ENCODE data around the gene DCDC2C.
"Not testable (repeated sequence)": the region's sequence is repeated elsewhere in the genome, so short reads cannot be mapped to it uniquely, and the experiment has no call there.

The DCDC2C gene, protein sequence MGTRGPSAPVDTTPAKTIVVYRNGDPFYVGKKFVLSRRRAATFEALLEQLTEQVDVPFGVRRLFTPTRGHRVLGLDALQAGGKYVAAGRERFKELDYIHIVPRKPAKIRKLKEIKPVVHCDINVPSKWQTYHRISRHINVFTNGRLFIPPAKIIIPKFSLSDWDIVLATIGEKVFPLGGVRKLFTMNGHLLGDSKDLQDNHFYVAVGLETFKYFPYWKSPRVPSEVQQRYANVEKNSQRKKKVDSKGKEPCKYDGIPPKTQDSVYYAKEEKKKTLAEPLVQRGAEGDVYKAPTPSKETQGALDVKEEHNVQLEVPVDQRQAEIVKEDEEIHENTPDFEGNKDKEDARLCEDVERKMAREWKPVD

DNA sequence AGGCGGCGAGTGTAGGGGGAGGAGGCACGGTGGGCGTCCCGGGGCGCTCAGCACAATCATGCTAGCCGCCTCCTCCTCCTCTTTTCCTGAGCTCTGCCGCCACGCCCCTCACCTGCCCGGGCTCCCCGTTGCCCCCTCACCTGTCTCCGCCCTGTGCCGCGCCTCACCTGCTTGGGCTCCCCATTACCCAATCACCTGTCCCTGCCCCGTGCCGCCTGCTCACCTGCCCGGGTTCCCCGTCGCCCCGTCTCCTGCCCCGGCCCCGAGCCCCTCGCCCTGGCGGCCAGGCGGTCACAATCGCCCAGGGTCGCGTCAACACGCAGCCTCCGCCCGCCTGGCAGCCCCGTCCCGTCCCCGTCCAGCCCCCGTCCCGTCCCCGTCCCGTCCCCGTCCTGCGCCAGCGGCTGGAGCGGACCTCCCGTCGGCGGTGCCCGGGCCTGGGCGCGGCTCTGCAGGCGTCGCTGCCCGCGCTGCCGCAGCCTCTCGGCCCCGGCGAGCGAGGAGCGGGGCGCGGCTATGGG lies at the start of gene DCDC2C:
Gene DCDC2C, plus strand, starts transcription at position 340 of the 521 bp plus-strand sequence. Its CDS starts 177 bp downstream, at position 517.
- no peak for DNase-seq (ENCODE audit: low spot score)

DNA sequence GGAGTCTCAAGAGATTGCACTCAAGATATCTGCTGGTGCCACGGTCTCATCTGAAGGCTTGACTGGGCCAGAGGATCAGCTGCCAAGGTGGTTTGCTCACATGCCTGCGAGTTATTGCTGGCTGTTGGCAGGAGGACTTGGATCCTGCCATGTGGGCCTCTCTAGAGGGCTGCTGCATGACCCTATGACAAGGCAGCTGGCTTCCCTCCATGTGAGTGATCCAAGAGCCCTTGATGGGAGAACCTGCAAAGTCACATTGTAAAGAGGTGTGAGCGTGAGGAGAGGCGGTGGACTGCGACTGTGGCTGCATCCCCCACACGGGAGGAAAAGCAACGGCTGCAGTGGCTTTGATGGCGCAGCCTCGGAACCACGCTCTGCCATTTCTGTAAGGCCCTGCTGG lies 49.4 kb upstream of the DCDC2C start:
- DNase-seq (ENCODE audit: low spot score), result no peak

DNA sequence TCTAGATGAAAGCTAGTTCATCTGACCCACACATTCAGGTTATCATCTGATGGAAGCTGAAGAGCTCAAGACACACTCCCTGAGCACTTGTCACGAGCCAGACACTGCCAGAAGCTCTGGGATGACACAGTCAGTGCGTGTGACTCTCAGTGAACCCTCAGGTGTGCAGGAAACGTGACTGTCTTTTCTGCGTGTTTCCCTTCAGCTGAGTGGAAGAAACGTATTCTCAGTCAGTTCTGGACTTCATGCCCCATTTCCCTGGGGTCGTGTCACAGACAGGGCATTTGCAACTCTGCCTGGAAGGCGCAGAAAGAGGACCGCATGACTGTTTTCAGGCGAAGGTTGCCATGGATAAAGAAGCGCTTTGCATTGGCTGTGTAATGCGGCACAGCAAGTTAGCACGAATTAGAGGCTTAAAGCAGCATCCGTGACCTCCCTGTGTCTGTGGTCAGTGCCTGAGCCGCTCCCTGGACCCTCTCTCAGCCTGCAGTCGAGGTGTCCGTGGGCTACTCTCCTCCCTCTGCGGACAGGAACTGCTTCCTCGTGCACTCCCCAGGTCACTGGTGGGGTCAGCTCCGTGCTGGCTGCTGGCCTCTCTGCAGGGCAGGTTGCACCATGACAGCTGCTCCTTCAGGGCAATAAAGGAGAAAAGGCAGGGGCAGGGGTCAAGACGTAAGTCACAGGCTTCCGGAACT lies 48.7 kb upstream of the DCDC2C start:
- no peak for DNase-seq (ENCODE audit: low spot score)

DNA sequence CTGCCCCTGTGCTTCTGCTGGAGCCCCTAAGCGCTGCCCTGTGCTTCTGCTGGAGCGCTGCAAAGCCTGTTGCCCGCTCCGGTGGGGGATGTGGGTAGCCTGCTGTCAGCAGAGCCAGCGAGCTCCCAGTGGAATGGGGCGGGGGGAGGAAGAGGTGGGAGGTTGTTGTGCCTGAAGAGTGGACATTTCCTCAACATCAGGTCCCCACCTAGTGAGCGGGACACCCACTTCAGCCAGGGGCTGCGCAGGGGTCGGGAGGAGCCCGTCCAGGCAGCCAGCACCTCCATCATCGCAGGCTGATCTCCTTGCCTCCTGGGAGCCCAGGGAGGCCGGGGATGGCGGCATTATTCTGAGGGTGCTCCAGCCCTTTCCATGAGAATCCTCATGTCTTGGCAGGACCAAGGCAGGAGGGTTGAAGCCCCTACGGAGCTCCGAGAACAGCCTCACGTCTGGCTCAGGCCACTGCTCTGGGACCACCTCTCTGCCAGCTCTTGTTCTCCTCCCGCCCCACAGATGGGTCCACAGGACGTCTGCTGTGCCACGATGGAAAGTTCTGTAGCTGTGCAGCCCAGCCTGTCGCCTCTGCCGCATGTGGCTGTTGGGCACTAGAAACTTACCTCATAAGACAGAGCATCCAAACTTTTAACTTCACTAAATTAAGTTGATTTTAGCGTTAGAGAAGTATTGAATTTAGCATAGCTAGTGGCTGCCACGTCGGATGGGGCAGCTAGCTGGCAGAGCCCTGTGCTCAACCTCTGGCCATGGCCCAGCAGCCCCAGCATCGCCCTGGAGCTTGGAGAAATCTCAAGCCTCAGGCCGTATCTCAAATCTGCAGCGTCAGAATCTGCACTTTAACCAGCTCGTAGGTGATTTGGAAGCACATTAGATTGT lies 47.3 kb upstream of the DCDC2C start:
- DNase-seq (ENCODE audit: low spot score), result no peak

DNA sequence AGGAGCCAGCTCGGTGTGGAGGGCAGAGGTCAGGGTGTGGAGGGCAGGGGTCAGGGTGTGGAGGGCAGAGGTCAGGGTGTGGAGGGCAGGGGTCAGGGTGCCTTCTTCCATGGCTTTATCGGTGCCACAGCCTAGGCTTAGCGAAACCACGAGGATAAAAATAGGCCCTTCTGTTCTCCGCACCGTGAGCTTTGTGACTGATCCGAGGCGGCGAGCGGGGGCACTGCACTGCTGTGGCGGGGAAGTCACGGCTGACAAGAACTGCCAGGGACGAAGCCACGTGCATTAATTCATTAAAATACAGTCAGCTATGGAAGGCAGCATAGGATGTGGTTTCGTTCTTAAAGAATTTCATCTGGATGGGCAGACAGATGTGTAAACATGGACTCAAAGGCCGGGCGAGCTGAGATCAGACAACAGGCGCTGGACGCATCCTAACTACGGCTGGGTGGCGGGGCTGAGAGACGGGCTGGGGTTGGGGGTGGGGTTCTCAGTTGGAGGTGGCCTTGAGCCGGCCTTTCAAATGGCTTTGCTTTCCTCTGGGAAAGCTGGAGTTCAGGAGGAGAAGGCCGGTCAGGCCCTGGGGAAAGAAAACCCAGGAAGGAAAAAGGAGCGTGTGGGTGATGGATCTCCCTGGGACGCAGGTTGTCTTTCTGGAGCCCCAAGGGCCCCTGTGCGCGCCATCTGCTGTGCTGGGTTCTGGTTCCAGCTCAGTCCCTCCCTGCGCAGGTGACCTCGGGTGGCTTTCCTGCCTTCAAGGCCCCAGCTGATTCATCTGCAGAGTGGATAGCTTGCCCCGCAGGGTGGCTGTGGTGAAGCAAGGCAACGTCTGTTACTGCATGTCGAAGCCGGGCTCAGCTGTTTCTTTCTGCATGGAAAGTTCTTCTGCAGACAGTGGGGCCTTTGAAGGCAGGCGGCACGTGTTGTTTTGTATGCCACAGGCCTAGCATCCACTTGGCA lies 46.3 kb upstream of the DCDC2C start:
- DNase-seq (ENCODE audit: low spot score), result no peak

DNA sequence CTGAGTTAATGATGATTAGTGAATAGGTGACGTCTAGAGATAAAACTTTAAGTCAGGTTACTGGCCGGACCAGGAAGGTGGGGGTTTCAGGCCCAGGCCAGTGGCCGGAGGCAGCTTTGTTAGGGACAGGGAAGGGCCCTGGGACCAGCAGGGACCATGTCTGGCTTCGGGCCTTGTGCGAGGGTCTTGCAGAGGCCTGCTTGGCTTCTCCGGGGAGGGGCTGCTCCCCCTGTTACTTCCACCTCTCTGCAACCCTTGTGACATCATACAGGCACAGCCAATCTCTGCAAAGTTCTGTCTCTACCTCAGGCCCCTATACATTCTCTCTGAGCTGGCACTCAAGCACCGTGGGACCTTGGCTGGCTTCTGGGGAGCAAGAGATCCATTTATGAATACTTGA lies 45.5 kb upstream of the DCDC2C start, which contains the start of gene ALLC:
Gene ALLC, plus strand, starts transcription at position 320 of the 400 bp plus-strand sequence. CDS start 12,958 bp downstream, outside the sequence.
- no peak for DNase-seq (ENCODE audit: low spot score)

DNA sequence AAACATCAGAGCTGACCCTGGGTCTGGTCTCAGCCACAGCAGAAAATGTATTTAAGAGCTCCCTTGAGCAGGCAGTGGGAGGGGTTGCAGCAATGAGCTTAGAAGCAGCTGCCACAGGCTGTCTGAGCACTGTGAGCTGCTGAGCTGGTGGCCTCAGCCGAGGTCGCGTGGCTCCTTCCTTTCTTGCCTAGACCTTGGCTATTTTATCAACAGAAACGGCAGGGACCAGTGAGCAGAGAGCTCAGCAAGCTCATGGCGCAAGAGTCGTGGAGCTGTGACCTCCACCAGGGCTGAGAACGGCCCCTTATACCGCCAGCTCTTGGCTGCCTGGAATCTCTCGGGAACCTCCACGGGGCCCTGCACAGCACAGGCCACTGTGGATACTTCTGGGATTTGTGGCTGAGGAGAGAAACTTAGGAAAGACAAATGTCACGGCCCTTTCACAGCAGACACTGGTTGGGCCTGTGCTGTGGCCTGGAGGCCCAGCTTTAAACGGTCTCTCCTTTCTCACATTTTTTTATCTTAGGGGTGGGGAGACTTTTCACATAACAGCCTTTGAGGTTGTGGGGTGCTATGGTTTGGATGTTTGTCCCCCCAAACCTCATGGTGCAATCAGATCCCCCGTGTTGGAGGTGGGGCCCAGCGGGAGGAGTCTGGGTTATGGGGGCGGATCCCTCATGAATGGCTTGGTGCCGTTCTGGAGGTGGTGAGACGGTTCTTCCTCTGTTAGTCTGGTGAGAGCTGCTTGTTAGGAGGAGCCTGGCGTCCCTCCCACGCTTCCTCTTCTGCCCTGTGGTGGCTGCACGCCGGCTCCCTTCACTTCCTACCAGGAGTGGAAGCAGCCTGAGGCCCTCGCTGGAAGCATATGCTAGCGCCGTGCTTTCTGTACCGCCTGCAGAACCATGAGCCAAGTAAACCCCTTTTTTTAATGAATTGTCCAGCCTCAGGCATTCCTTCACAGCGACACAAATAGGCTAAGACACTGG lies 43.6 kb upstream of the DCDC2C start:
- DNase-seq (ENCODE audit: low spot score), result no peak

DNA sequence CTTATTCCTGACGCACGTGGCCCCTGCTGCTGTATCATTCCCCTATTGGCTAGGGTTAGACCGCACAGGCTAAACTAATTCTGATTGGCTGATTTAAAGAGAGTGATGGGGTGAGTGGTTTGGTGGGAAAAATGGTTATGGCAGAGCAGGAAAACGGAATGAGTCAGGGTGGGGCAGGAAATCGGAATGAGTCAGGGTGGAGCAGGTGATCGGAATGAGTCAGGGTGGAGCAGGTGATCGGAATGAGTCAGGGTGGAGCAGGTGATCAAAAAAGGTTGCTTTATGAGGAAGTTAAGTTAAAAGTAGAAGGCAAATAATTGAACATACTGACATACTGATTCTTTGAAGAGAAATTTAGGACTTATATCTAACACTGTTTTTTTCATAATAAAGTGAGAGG lies 42.7 kb upstream of the DCDC2C start:
- not testable (repeated sequence) for DNase-seq (ENCODE audit: low spot score)

DNA sequence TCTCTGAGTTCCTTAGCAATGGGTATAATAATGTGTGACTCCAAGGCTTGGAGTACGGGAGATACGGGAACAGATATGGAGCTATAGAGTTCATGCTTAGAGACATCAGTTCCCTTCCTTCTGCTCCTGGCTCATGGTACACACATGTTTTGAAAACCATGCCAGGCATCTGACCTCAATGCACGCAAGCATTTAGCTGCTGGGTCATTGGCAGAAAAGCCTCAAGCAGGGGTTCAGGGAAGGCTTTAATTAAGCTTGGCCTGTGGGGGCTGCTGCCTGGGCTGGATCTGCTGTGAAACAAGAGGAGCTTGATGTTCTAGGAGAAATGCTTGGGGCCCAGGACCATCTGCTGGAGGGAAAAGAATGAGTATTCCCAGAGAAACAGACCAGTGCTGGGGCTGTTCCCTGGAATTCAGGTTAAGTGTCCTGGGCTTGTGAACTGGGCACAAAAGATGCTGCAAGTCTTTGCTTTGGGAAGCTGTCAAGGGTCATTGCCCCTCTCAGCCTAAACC lies 42.2 kb upstream of the DCDC2C start:
- no peak for DNase-seq (ENCODE audit: low spot score)

DNA sequence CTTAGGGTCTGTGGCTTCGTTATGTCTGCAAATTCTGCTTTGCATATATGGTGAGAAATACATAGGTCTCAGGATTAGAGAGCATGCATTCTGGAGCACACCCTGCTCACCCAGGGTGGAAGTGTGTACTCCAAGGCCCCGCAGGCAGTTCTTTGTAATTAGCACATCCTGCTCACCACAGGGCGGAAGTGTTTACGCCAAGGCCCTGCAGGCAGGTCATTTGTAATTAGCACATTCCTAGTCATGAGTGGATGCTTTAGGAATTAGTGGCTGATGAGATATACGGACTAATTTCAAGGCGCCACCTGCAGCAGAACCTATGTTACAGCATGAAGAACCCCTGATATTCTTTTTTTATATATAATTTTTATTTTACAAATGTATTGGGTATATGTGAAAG lies 41.1 kb upstream of the DCDC2C start:
- no peak for DNase-seq (ENCODE audit: low spot score)

DNA sequence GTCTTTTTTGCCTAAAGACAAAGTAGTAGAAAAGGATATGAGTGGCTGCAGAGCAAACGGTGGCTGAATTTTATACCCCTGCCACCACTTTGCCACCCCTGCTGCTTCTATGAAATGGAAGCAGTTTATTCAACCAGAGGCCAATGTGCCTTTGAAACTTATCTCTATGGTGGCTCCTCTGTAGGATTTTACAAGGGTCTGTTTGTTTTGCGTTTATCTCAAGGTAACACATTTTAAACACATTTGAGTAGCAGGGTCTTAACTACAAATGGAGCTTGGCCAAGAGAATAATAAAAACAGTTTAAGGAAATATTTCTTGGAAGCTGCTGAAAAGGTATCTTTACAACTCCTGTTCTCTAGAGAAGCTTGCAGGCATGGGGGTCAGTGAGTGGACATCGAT lies 39.3 kb upstream of the DCDC2C start:
- DNase-seq (ENCODE audit: low spot score), result no peak

DNA sequence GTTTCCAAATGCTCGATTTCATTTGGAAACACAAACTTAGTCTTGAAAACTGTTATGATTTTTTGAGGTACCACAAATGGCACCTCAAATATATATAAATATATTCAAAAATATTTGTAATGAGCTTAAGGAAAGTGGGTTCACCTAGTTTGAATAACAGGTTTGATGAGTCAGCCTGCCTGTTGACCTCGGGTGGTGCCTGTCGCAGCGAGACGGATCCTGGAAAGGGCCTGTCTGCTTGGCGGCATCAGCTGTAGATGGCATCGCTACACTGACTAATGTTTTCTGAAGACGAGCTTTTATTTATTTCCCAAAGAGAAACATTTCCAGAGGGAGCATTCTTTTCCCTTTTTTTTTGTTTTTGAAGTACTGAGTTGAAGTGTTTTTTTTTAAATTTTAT lies 38.5 kb upstream of the DCDC2C start:
- no peak for DNase-seq (ENCODE audit: low spot score)

DNA sequence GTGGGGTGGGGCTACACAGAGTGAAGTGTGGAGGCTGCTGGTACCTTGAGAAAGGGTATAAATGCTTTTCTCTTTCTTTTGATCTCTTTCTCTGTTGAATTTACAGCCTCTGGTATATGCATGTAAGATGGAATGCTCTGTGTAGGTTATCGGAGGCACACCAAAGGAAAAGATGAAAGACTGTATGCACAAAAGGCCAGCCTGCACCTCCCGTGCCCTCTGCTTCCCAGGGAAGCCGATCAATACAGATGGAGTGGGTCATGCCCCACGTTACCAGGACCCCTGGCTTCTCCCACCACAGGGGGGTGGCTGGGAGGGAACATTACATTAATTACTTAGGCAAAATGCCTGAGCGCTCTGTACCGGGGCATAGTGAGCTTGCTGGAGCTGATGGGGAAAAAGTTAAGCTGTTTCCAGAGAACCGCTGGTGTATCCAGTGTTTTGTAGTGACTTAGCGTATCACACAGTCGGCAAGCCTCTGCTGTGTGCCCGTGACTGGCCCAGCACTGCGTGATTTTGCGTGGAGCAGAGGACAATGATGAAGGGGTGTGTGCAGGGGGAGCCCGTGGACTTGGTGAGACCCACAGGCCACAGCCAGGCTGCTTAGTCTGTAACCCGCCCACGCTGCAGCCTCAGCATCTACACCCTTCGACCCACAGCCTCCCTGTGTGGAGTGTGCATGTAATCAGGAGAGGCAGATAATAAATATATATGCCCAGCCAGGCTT lies 37.3 kb upstream of the DCDC2C start:
- DNase-seq (ENCODE audit: low spot score), result no peak

DNA sequence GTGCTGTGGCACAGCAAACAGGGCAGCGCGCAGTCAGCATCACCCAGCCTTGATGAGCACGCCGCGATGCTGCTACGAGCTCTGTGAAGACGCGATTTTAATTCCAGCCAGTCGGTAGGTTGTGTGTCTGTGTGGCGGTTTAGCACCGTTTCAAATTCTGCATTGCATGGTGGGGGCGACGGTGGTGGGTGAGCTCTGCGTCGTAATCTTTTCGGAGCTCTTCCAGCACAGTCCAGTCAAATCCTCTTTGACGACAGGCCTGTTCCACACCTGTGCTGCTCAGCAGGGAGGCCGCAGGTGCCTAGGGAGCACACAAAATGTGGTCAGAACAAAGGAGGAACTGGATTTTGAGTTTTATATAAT lies 36.8 kb upstream of the DCDC2C start:
- DNase-seq (ENCODE audit: low spot score), result no peak

DNA sequence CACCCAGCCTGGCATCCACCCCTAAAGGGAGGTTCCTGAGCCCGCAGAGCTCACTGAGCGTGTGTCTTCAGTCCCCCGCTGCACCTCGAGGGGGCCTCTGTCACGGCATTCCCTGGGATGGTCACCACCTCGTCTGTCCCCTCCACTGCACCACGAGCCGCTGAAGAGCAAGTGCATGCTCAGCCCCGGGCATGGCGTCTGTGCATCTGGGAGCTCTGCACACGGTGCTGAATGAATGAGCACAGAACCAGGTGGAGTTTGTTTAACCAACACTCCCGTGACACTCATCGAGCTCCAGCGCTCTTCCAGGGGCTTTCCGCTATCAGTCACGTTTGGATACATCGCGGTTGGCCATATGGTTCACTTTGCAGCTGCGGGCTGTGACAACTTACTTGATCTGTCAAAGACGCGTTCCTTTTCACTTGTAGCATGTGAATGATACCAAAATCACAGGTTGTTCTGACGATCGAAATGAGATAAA lies 36.2 kb upstream of the DCDC2C start:
- no peak for DNase-seq (ENCODE audit: low spot score)

DNA sequence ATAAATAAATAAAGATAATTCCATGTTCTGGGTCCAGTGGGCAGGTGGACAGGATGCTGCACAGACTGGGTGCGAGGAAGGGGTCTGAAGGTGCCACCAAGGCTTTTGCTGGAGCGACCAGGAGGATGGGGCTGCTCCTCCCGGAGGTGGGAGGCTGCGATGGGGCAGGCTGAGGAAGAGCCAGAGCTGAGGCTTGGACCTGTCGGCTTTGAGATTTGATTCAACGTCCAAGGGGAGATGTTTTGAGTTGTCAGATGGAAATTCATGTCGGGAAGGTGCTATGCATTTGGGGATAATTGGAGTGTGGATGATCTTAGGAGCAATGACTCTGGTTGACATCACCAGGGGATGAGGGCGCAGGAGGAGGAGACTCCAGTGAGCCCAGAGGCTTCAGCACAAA lies 33.7 kb upstream of the DCDC2C start:
- no peak for DNase-seq (ENCODE audit: low spot score)

DNA sequence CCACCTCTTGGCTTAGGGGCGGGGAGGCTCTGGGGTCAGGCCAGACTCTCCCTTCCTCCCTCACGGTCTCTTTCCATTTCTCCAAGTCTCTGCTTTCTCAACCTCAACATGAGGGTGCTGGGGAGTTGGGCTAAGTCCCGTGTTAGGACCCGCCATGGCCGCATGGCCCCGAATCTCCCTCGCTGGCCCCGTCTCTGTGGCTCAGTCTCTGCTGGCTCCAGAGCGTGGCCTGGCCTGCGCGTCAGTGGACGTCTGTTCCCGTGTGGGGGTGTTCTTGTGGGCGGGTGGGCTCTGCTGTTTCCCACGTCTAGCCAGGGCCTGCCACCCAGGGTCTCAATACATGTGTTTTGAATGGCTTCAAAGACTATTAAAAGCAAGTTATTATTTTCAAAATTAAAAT lies 33.0 kb upstream of the DCDC2C start:
- DNase-seq (ENCODE audit: low spot score), result no peak

DNA sequence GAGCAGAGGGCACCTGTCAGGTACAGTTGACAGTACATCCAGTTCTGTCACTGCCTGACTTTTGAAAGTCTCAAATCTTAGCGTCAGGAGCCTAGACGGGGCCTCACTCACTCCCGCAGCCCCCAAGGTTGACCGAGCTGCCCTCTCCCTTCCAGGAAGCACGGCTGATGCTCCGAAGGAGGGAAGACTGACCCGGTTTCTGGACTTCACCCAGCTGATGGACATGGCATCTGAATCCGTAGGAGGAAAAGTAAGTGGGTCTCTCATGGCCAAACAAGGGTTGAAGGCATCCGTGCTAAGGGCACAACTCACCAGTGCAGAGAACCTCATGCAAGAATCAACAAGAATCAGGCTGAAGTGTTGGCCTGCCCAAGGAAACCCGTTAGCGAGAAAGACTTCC lies 32.4 kb upstream of the DCDC2C start:
- DNase-seq (ENCODE audit: low spot score), result no peak
